HEK293T (cell line): ENCODE results near the gene EIF1AX.

Experiments
- CTBP1 ChIP-seq: fragments of 450-650 bp; IDR thresholded peaks from 2 replicates; pipeline ENCODE4 v1.6.1; 2016; ENCODE audit warnings: borderline replicate concordance
- FOXA1 ChIP-seq: fragments of 450-650 bp; IDR thresholded peaks from 2 replicates; pipeline ENCODE4 v1.6.1; 2016; ENCODE audit warnings: mild to moderate bottlenecking
- SP1 ChIP-seq: fragments of 450-650 bp; IDR thresholded peaks from 2 replicates; pipeline ENCODE4 v1.6.1; 2017
- TF ChIP-seq, protein P1 (sequence below): fragments of 450-650 bp; IDR thresholded peaks from 2 replicates; pipeline ENCODE4 v1.6.1; 2016

DNA sequence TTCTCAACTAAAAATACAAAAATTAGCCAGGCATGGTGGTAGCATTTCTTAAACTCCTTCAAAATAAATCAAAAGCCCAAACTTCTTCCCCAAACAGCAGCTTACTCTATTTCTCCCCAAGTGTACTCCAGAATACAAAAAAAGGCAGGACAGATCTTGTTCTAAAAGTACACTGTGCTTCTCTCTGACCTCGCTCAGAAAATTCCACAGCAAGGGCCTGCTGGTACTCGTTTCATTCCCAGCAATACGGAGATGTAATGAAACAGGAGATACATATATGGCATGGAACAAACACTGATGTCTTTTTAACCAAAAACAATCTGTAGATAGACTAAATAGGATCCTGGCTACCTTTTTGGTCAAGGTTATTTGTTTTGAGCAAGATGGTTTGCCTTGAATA, 50.1 kb downstream of the EIF1AX start:
- TF ChIP-seq SP1: no peak
- TF ChIP-seq FOXA1: no peak
- TF ChIP-seq, protein P1, sequence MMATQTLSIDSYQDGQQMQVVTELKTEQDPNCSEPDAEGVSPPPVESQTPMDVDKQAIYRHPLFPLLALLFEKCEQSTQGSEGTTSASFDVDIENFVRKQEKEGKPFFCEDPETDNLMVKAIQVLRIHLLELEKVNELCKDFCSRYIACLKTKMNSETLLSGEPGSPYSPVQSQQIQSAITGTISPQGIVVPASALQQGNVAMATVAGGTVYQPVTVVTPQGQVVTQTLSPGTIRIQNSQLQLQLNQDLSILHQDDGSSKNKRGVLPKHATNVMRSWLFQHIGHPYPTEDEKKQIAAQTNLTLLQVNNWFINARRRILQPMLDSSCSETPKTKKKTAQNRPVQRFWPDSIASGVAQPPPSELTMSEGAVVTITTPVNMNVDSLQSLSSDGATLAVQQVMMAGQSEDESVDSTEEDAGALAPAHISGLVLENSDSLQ: no peak
- no peak for TF ChIP-seq CTBP1
